IPS-20b (cell line): Measurements from ENCODE around the gene ZBED5.

Source experiments
- H3K27ac ChIP-seq: one replicate; pipeline ENCODE4 v1.5.1; 2013; ENCODE audit warnings: low read length
- H3K27me3 ChIP-seq: 2 replicates; pipeline ENCODE4 v1.6.1; 2013; ENCODE audit warnings: mild to moderate bottlenecking, low read length, inconsistent platforms; ENCODE audit not compliant: insufficient read depth
- H3K36me3 ChIP-seq: 2 replicates; pipeline ENCODE4 v1.6.1; 2013; ENCODE audit warnings: low read depth, mild to moderate bottlenecking, inconsistent platforms, low read length, moderate library complexity; ENCODE audit not compliant: insufficient read depth
- H3K4me1 ChIP-seq: 2 replicates; pipeline ENCODE4 v1.6.1; 2013; ENCODE audit warnings: mild to moderate bottlenecking, control low read depth, inconsistent platforms, low read length, moderate library complexity; ENCODE audit not compliant: insufficient read depth
- H3K4me3 ChIP-seq: 2 replicates; pipeline ENCODE4 v1.5.1; 2013; ENCODE audit warnings: mild to moderate bottlenecking, low read length, inconsistent platforms
- H3K9ac ChIP-seq: 2 replicates; pipeline ENCODE4 v1.6.1; 2013; ENCODE audit warnings: low read depth, mild to moderate bottlenecking, inconsistent platforms, low read length, moderate library complexity
- H3K9me3 ChIP-seq: 2 replicates; pipeline ENCODE4 v1.6.1; 2013; ENCODE audit warnings: mild to moderate bottlenecking, low read depth, low read length, inconsistent platforms; ENCODE audit not compliant: insufficient read depth

Gene ZBED5

DNA sequence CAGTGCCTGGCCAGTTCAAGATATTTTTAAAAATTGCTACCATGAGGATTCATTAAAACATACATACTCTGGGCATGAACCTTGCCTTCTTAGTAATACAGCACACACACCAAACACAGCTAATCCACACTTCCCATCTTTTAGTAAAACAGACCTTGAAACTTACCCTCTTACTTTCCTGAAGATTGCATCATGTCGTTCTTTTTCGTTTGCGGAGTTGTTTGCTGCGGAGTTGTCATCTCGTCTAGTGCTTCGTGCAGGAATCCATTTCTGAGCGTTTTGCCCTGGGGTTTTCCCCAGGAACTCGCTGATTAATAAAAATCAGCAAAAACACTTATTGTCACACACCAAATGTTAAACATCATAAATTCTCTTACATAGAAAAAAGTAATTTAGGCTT is 52.1 kb downstream of the ZBED5 start:
- Histone ChIP-seq H3K9me3 (no peaks in the 10 kb centered on the region), H3K36me3 (peaks cover 74% of the 10 kb centered on the region), H3K27ac (no peak overlapping the region), H3K4me1 (peaks cover 6% of the 10 kb centered on the region; the same call in 1 of the 2 replicates), H3K27me3 (no peaks in the 10 kb centered on the region), H3K4me3 (peak overlapping the region; percentile 95; the same call in 1 of the 2 replicates), H3K9ac (no peak overlapping the region)

DNA sequence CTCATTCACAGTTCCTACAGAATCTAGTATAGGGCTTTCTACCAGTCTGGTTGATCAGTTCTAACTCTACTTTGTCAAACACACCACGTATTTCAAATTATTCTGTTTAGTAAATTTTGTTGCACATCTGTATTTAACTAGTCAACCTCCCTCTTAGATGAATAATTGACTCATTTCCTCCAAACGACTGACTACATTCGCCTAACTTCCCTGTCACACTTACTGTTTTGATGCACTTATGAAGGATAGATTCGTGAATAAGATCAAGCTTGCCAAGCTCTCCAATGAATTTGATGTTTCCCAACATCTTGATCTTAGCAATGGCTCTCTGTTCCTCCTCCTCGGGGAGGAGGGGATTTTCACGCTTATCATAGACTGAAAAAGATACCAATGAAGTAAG is 54.2 kb downstream of the ZBED5 start:
- Histone ChIP-seq H3K4me3 (no peak overlapping the region), H3K27ac (no peak overlapping the region), H3K4me1 (peaks cover 6% of the 10 kb centered on the region; the same call in 1 of the 2 replicates), H3K9ac (no peak overlapping the region), H3K27me3 (no peaks in the 10 kb centered on the region), H3K36me3 (peaks cover 95% of the 10 kb centered on the region), H3K9me3 (no peaks in the 10 kb centered on the region)
